OCI-LY1 (cell line): ENCODE measurements around the gene CASKIN2.

Experiments used
- CTCF ChIP-seq: fragments of 200-600 bp; sonication (generic), shearing (Covaris generic); IDR thresholded peaks from 2 replicates; pipeline ENCODE4 v1.5.1; 2017; ENCODE audit warnings: mild to moderate bottlenecking, antibody characterized with exemption, low read length, moderate library complexity, mixed read lengths
- EZH2 ChIP-seq: fragments of 200-600 bp; sonication (generic), shearing (Covaris generic); IDR thresholded peaks from 2 replicates; pipeline ENCODE4 v1.8.0; 2017; ENCODE audit warnings: borderline replicate concordance, mixed run types, mild to moderate bottlenecking, antibody characterized with exemption, low read length, moderate library complexity, mixed read lengths

GRCh38 chr17:75506134-75506533 is 9.2 kb downstream of the CASKIN2 start:
- TF ChIP-seq CTCF (no peak), EZH2 (no peak)
